ENCODE results near the gene CCNYL1.
"Not testable (repeated sequence)": the region's sequence is repeated elsewhere in the genome, so short reads cannot be mapped to it uniquely, and the experiment has no call there.

The CCNYL1 gene

DNA sequence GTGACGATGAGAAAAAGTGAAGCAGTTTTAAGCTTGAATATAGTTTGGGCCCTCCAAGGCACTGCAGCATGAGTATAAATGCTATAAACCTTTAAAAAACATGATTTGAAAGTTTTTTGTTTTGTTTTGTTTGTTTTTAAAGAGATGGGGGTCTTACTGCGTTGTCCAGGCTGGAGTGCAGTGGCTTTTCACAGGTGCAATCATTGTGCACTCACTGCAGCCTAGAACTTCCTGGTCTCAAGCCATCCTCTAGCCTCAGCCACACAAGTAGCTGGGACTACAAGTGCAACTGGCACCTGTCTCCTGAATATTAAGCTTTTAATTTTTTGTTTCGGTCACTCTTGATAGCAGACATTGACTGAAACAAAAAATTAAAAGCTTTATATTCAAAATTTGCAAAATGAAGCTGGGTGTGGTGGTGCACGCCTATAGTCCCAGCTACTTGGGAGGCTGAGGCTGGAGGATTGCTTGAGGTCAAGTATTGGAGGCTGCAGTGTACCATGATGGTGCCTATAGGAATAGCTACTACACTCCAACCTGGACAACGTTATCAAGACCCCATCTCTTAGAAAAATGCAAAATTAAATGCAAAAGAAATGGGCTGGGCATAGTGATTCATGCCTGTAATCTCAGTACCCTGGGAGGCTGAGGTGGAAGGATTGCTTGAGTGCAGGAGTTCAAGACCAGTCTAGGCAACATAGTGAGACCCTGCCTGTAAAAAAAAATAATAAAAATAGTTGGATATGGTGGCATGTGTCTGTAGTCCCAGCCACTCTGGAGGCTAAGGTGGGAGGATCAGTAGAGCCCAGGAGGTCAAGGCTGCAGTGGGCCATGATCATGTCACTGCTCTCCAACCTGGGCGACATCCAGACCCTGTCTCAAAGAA lies 43.3 kb downstream of the CCNYL1 start:
- no peak for DNase-seq
- in situ Hi-C loops (cut with HindIII; ENCODE audit: low pct_ligation_motif_present, low pct_unique_long_range_greater_than_20kb, low sequenced_read_pairs) = no loop called here

DNA sequence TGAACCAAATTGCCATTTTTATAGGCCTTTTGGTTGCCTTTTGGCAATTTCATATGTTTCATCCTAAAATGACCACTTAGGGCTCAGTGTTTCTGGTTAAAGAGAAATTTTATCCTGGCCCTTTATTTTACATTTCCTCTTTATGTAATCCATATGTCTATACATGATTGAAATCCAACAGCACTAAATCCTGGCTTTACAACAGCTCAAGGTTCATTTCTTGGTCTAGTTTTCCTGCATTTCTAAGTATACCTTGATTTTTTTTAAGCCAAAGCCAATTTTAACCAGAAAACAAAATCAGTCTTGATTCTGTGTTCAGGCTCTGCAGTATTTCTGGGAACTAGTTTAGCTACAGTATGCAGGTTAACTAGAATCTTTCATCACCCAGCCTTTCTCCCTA lies 46.6 kb downstream of the CCNYL1 start:
- in situ Hi-C loops (cut with HindIII; ENCODE audit: low pct_ligation_motif_present, low pct_unique_long_range_greater_than_20kb, low sequenced_read_pairs) = no loop called here
- DNase-seq = no peak

GRCh38 chr2:207759890-207760289 lies 48.5 kb downstream of the CCNYL1 start:
- no peak for DNase-seq
- in situ Hi-C loops (cut with HindIII; ENCODE audit: low pct_ligation_motif_present, low pct_unique_long_range_greater_than_20kb, low sequenced_read_pairs) = no loop called here

GRCh38 chr2:207760453-207760852 lies 49.0 kb downstream of the CCNYL1 start:
- in situ Hi-C loops (cut with HindIII; ENCODE audit: low pct_ligation_motif_present, low pct_unique_long_range_greater_than_20kb, low sequenced_read_pairs) = no loop called here
- no peak for DNase-seq

DNA sequence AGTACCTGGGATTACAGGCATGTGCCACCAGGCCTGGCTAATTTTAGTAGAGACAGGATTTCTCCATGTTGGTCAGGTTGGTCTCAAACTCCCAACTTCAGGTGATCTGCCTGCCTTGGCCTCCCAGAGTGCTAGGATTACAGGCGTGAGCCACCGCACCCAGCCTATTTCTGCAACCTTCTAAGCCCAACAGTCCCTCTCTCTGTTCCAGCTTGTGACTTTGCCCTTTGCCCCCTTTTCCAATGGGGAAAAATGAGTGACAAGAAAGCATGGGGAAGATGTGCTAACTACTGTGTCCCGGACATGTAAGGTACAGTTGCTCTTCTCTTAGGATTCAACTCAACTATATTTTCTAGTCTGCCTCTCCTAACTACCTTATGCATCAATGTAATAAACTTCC lies 50.0 kb downstream of the CCNYL1 start:
- in situ Hi-C loops (cut with HindIII; ENCODE audit: low pct_ligation_motif_present, low pct_unique_long_range_greater_than_20kb, low sequenced_read_pairs); DNase-seq: not testable (repeated sequence)

DNA sequence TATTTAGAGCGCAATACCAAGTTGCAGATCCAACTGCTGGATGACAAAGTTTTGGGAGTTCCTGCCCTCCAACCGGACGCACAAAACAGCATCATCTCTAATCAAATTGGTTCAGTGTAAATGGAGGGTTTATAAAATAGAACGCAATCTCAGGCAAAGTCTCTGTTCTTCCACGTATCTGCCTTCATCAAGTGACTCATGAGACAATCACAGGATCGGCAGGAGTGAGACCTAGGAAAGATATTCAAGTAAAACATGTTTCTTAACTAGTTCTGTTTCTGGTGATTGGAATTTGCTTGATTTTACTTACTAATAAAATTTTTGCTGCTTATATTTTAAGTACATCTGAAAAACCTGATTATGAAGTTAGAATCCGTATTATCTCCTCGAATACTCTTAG lies 50.7 kb downstream of the CCNYL1 start:
- in situ Hi-C loops (cut with HindIII; ENCODE audit: low pct_ligation_motif_present, low pct_unique_long_range_greater_than_20kb, low sequenced_read_pairs) = no loop called here
- DNase-seq = no peak

GRCh38 chr2:207763303-207763917 lies 52.0 kb downstream of the CCNYL1 start:
- in situ Hi-C loops (cut with HindIII; ENCODE audit: low pct_ligation_motif_present, low pct_unique_long_range_greater_than_20kb, low sequenced_read_pairs) = no loop called here

DNA sequence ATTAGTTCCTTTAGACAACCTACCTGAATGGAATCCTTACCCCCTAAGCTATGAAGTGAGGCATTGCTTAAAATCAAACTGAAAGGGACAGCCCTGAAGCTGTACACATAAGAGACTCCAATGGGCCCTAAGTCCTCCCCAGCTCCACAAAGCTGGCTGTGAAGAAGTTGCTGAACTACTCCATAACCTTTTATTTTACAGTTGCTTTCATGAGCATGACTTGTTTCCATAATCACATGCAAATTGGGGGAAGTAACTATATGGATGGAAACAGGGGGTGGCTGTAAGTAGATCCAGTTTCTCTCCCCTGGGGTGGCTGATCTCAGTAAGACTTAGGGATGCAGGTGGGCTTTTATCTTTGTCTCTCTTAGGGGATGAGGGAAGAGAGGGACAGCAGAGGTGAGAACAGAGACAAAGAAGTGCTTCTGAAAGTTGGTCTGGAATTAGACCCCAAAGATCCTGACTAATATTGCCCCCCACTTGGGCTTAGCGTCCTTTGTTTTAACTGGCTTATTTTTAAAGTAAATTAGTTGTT lies 52.7 kb downstream of the CCNYL1 start:
- DNase-seq = no peak
- in situ Hi-C loops (cut with HindIII; ENCODE audit: low pct_ligation_motif_present, low pct_unique_long_range_greater_than_20kb, low sequenced_read_pairs) = no loop called here

More at GRCh38 chr2:207763303-207763917, 52.0 kb downstream of the CCNYL1 start:
- DNase-seq = no peak

DNA sequence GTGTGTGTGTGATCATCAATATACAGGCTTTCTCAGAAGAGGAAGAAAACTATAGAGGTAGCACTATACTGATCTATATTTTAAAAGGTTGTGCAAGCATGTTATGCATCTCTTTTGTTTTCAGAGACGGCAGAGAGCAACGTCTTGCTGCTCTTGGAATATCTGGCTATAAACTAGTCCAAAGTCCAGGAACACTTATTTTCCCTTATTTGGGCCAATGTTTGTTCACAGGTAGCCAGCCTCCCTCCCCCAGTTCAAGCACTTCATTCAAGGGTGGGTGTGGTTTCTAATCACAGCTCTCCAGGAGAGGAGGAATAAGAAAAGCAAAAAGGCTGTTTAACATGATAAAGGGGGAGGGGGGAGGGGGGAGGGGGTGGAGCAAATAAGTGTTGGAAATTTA lies 54.1 kb downstream of the CCNYL1 start:
- in situ Hi-C loops (cut with HindIII; ENCODE audit: low pct_ligation_motif_present, low pct_unique_long_range_greater_than_20kb, low sequenced_read_pairs) = no loop called here
- DNase-seq = no peak

DNA sequence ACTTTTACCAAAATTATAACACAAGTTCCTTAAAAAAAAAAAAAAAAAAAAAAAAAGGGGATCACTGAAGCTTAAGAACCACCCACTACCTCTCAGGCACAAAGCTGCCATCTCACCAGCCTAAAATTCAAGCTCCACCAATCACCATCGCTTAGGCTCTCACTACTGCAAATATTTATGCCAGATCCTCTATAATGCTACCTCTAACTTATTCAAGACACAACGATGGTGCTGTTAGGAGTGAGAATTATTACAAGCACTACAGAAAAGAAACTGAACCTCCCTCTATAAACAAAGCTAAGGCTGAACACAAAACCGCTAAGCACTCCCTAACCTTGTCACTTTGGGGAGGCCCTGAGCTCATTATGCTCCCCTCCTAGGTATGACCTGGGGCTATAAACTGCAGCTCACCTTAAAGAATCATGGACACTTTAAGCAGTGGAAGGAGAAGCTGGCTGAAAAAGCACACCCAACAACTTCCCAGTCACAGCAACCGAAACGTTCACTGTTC lies 54.7 kb downstream of the CCNYL1 start:
- DNase-seq = no peak
- in situ Hi-C loops (cut with HindIII; ENCODE audit: low pct_ligation_motif_present, low pct_unique_long_range_greater_than_20kb, low sequenced_read_pairs) = no loop called here

- in situ Hi-C loops (cut with HindIII; ENCODE audit: low pct_ligation_motif_present, low pct_unique_long_range_greater_than_20kb, low sequenced_read_pairs) = no loop called here
- DNase-seq = no peak
Measured at GRCh38 chr2:207766697-207767460, 55.4 kb downstream of the CCNYL1 start.

- in situ Hi-C loops (cut with HindIII; ENCODE audit: low pct_ligation_motif_present, low pct_unique_long_range_greater_than_20kb, low sequenced_read_pairs) = no loop called here
- DNase-seq = no peak
Measured at GRCh38 chr2:207767461-207768167, 56.2 kb downstream of the CCNYL1 start.

- DNase-seq = peak; percentile 45
Measured at GRCh38 chr2:207768168-207768865, 56.9 kb downstream of the CCNYL1 start.

GRCh38 chr2:207768866-207769596 lies 57.6 kb downstream of the CCNYL1 start:
- DNase-seq = peak; percentile 52

More at GRCh38 chr2:207768168-207768865, 56.9 kb downstream of the CCNYL1 start:
- in situ Hi-C loops (cut with HindIII; ENCODE audit: low pct_ligation_motif_present, low pct_unique_long_range_greater_than_20kb, low sequenced_read_pairs) = no loop called here

DNA sequence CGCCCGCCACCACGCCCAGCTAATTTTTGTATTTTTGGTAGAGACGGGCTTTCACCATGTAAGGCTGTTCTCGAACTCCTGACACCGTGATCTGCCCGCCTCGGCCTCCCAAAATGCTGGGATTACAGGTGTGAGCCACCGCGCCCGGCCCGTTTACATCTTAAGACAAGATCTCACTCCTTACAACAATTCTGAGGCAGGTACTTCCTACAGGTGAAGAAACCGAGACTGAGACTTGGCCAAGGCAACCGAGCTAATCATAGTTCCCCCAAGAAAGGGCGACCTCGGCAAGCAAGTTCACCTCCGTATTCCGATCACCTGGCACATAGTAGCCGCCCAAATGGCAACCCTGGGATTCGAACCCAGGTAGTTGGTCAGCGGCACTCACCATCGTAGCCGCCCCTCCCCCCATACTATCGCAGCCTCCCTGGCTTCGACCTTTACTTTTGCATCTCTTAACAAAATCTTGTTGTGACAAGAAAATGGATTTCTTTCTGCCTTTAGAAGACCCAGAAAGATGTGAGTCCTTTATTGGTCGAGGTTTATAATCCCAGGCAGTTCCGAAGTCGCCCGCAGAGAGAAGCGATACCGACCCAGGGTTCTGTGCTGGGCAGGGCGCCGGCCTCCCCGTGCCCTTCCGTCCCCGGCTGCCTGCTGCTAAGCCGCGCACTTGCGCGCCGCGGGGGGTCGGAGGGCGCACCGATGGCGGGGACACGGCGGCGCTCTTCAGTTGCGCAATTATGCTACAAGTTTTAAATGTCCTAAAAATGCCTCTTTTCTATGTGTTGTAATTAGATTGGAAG lies 59.4 kb downstream of the CCNYL1 start:
- in situ Hi-C loops (cut with HindIII; ENCODE audit: low pct_ligation_motif_present, low pct_unique_long_range_greater_than_20kb, low sequenced_read_pairs) = no loop called here
- DNase-seq = no peak

More at GRCh38 chr2:207768866-207769596, 57.6 kb downstream of the CCNYL1 start:
- in situ Hi-C loops (cut with HindIII; ENCODE audit: low pct_ligation_motif_present, low pct_unique_long_range_greater_than_20kb, low sequenced_read_pairs) = no loop called here

- in situ Hi-C loops (cut with HindIII; ENCODE audit: low pct_ligation_motif_present, low pct_unique_long_range_greater_than_20kb, low sequenced_read_pairs) = no loop called here
Measured at GRCh38 chr2:207771421-207771820, 60.0 kb downstream of the CCNYL1 start.

More at GRCh38 chr2:207771421-207771820, 60.0 kb downstream of the CCNYL1 start:
- DNase-seq = no peak
